ENCODE measurements around the gene LRRFIP2.
A peak's percentile ranks its signal among the peaks of the same experiment; 100 is the strongest.

The LRRFIP2 gene

DNA sequence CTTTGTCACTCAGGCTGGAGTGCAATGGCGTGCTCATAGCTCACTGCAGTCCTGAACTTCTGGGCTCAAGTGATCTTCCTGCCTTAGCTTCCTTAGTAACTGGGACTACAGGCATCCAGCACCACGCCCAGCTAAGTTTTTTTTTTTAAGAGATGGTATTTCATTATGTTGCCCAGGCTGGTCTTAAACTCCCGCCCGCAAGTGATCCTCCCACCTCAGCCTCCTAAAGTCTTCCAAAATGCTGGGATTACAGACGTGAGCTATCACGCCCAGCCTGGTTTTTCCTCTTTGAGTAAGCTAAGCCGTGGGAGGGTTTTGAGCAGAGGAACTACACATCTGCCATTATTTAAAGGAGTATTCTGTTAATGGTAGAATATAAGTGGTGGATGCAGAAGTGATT is 7.4 kb upstream of the LRRFIP2 start:
- Histone ChIP-seq H3K4me1 (ENCODE audit: insufficient read depth, poor library complexity, severe bottlenecking) (peaks cover 45% of the 10 kb centered on the region), H3K27ac (ENCODE audit: poor library complexity, severe bottlenecking) (peak overlapping the region; percentile 96), H3K27me3 (ENCODE audit: insufficient read depth, poor library complexity, severe bottlenecking) (no peaks in the 10 kb centered on the region), H3K9me3 (ENCODE audit: severe bottlenecking) (no peaks in the 10 kb centered on the region), H3K4me3 (ENCODE audit: severe bottlenecking) (no peak overlapping the region), H3K36me3 (ENCODE audit: low read depth) (no peaks in the 10 kb centered on the region; the same call in 1 of the 2 replicates)
- ATAC-seq (ENCODE audit: low read depth) (peak; percentile 32), DNase-seq (ENCODE audit: low spot score) (no peak)
- TF ChIP-seq, protein P1, sequence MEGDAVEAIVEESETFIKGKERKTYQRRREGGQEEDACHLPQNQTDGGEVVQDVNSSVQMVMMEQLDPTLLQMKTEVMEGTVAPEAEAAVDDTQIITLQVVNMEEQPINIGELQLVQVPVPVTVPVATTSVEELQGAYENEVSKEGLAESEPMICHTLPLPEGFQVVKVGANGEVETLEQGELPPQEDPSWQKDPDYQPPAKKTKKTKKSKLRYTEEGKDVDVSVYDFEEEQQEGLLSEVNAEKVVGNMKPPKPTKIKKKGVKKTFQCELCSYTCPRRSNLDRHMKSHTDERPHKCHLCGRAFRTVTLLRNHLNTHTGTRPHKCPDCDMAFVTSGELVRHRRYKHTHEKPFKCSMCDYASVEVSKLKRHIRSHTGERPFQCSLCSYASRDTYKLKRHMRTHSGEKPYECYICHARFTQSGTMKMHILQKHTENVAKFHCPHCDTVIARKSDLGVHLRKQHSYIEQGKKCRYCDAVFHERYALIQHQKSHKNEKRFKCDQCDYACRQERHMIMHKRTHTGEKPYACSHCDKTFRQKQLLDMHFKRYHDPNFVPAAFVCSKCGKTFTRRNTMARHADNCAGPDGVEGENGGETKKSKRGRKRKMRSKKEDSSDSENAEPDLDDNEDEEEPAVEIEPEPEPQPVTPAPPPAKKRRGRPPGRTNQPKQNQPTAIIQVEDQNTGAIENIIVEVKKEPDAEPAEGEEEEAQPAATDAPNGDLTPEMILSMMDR (IDR thresholded peaks at IDR 0.05; ENCODE audit: poor library complexity, severe bottlenecking): no peak

DNA sequence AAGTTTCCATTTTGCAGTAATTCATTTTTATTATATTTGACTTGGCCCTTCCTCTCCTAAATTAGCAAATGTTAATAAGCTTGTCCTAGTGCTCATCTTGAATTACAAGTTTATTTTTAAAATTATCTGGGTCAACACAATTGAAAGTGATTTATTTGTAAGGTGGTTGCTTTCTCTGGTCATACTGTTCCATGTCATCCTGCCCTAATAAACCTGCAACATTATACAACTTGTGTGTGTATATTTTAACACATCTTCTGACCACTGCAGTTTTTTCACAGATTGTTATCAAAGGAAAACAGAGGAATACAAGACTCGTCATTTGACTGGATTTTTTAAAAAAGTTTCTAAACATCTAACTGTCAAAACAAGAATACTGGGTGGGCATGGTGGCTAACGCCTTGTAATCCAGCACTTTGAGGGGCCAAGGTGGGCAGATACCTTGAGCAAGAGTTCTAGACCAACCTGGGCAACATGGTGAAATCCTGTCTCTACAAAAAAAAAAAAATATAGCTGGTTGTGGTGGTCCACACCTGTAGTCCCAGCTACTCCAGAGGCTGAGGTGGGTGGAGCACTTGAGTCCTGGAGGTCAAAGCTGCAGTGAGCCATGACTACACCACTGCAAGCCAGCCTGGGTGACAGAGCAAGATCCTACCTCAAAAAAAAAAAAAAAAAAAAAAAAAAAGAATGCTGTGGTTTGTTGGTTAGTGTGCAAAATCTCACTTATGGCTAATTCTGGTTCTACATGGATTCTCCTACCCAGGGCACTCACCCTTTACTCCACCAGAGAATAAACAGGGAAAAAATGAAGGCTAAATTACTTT is 5.0 kb upstream of the LRRFIP2 start:
- no peaks in the 10 kb centered on the region; the same call in 1 of the 2 replicates for H3K36me3 ChIP-seq (ENCODE audit: low read depth)
- ATAC-seq (ENCODE audit: low read depth): no peak
- TF ChIP-seq, protein P1 (IDR thresholded peaks at IDR 0.05; ENCODE audit: poor library complexity, severe bottlenecking): no peak
- H3K27ac ChIP-seq (ENCODE audit: poor library complexity, severe bottlenecking): peak overlapping the region; percentile 96
- H3K9me3 ChIP-seq (ENCODE audit: severe bottlenecking): no peaks in the 10 kb centered on the region
- DNase-seq (ENCODE audit: low spot score): no peak
- peaks cover 43% of the 10 kb centered on the region for H3K4me1 ChIP-seq (ENCODE audit: insufficient read depth, poor library complexity, severe bottlenecking)
- H3K4me3 ChIP-seq (ENCODE audit: severe bottlenecking): no peak overlapping the region
- no peaks in the 10 kb centered on the region for H3K27me3 ChIP-seq (ENCODE audit: insufficient read depth, poor library complexity, severe bottlenecking)

DNA sequence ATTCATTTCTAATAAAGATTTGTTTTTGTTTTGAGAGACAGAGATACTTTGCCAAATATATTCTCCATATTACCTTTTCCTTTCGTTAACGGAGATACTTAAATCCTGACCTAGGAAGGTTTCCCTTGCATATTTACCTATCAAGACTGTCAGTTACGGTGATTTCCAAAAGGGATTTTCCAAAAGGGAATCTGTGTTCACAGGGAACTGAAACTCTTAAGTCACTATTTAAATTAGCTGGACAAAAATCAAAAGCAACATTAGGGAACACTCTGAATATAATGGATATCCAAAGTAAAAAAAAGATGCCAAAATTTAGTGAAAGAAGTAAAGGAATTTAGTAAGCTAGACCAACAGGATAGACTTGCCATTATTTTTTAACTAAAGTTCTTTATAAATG is 576 bp downstream of the LRRFIP2 start:
- H3K27me3 ChIP-seq (ENCODE audit: insufficient read depth, poor library complexity, severe bottlenecking): no peaks in the 10 kb centered on the region
- no peaks in the 10 kb centered on the region for H3K9me3 ChIP-seq (ENCODE audit: severe bottlenecking)
- TF ChIP-seq, protein P1 (IDR thresholded peaks at IDR 0.05; ENCODE audit: poor library complexity, severe bottlenecking): no peak
- peak overlapping the region; percentile 86 for H3K27ac ChIP-seq (ENCODE audit: poor library complexity, severe bottlenecking)
- DNase-seq (ENCODE audit: low spot score) (no peak), ATAC-seq (ENCODE audit: low read depth) (no peak)
- peaks cover 47% of the 10 kb centered on the region for H3K36me3 ChIP-seq (ENCODE audit: low read depth)
- peaks cover 21% of the 10 kb centered on the region for H3K4me1 ChIP-seq (ENCODE audit: insufficient read depth, poor library complexity, severe bottlenecking)
- H3K4me3 ChIP-seq (ENCODE audit: severe bottlenecking): no peak overlapping the region

DNA sequence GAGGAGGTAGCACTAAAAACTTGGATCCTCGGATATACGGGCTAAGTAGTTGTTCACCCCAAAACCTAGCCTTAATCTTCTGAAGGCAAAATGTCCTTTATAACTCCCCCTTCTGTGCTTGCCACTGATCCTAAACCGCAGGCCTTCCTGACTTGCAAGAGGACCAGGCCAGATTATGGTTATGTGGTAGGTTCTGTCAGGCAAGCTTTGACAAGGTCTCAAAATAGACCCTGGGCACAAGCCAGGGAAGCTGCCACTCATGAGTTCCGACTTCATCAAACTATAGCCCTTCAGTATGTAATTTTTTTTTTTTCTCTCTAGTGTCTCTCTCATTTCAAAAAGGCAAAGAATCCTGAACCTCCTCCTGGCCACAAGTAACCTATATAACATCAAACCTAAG is 3.2 kb downstream of the LRRFIP2 start:
- Histone ChIP-seq H3K4me1 (ENCODE audit: insufficient read depth, poor library complexity, severe bottlenecking) (peaks cover 12% of the 10 kb centered on the region), H3K36me3 (ENCODE audit: low read depth) (peaks cover 49% of the 10 kb centered on the region), H3K4me3 (ENCODE audit: severe bottlenecking) (no peak overlapping the region), H3K27me3 (ENCODE audit: insufficient read depth, poor library complexity, severe bottlenecking) (no peaks in the 10 kb centered on the region), H3K27ac (ENCODE audit: poor library complexity, severe bottlenecking) (no peak overlapping the region), H3K9me3 (ENCODE audit: severe bottlenecking) (no peaks in the 10 kb centered on the region)
- ATAC-seq (ENCODE audit: low read depth): no peak
- TF ChIP-seq, protein P1 (IDR thresholded peaks at IDR 0.05; ENCODE audit: poor library complexity, severe bottlenecking): no peak
- DNase-seq (ENCODE audit: low spot score): no peak

DNA sequence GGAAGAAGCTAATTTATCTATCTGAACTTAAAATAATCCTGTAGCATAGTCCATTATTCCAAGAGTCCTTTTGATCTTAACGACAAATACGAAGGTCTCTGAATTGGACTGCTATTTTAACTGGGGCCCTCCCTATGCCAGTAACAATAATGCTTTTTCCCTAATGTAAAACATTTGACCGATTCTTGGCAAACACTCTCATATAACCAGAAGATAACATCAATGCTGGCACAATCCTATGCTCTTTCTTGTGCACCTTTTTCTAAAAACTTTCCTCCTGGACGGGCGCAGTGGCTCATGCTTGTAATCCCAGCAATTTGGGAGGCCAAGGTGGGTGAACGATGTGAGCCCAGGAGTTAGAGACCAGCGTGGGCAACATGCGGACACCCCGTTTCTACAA is 3.9 kb downstream of the LRRFIP2 start:
- ATAC-seq (ENCODE audit: low read depth) (no peak), DNase-seq (ENCODE audit: low spot score) (no peak)
- Histone ChIP-seq H3K27ac (ENCODE audit: poor library complexity, severe bottlenecking) (no peak overlapping the region), H3K9me3 (ENCODE audit: severe bottlenecking) (no peaks in the 10 kb centered on the region), H3K36me3 (ENCODE audit: low read depth) (peaks cover 49% of the 10 kb centered on the region), H3K4me1 (ENCODE audit: insufficient read depth, poor library complexity, severe bottlenecking) (peaks cover 12% of the 10 kb centered on the region), H3K27me3 (ENCODE audit: insufficient read depth, poor library complexity, severe bottlenecking) (no peaks in the 10 kb centered on the region), H3K4me3 (ENCODE audit: severe bottlenecking) (no peak overlapping the region)
- TF ChIP-seq, protein P1 (IDR thresholded peaks at IDR 0.05; ENCODE audit: poor library complexity, severe bottlenecking): no peak
